Neural progenitor cell (in vitro differentiated cells): ENCODE measurements around the gene SLC6A5. TPM values are rescaled to one million over a fixed set of nuclear protein-coding genes. Genes with fewer than 3 reads are reported as not detected.
A peak's percentile ranks its signal among the peaks of the same experiment; 100 is the strongest.

Experiments used
- DNase-seq: peaks from one replicate; pipeline ENCODE4 v3.0.0-alpha.2; 2016; ENCODE audit warnings: low spot score
- H2AFZ ChIP-seq: fragments of 200-600 bp; sonication (generic); replicated peaks from 2 replicates; pipeline ENCODE4 v1.6.1; 2016; ENCODE audit warnings: antibody characterized with exemption
- H3F3A ChIP-seq: fragments of 200-600 bp; sonication (generic); 2 replicates; pipeline ENCODE4 v1.6.1; 2016; ENCODE audit warnings: antibody characterized with exemption, low read depth
- H3K27ac ChIP-seq: fragments of 200-600 bp; sonication (generic); 2 replicates; pipeline ENCODE4 v1.5.1; 2016; ENCODE audit warnings: mild to moderate bottlenecking
- H3K27me3 ChIP-seq: fragments of 200-600 bp; sonication (generic); 2 replicates; pipeline ENCODE4 v1.6.1; 2016; ENCODE audit warnings: mild to moderate bottlenecking, moderate library complexity
- H3K36me3 ChIP-seq: fragments of 200-600 bp; sonication (generic); 2 replicates; pipeline ENCODE4 v1.5.1; 2016
- H3K4me1 ChIP-seq: fragments of 200-600 bp; sonication (generic); 2 replicates; pipeline ENCODE4 v1.6.1; 2016; ENCODE audit warnings: mixed run types
- H3K4me2 ChIP-seq: fragments of 200-600 bp; sonication (generic); 2 replicates; pipeline ENCODE4 v1.6.1; 2016
- H3K4me3 ChIP-seq: fragments of 200-600 bp; sonication (generic); 2 replicates; pipeline ENCODE4 v1.5.1; 2016
- H3K79me2 ChIP-seq: fragments of 200-600 bp; sonication (generic); 2 replicates; pipeline ENCODE4 v1.6.1; 2016; ENCODE audit warnings: low read depth
- H3K9ac ChIP-seq: fragments of 200-600 bp; sonication (generic); 2 replicates; pipeline ENCODE4 v1.6.1; 2016
- H3K9me3 ChIP-seq: fragments of 200-600 bp; sonication (generic); 2 replicates; pipeline ENCODE4 v1.5.1; 2016; ENCODE audit warnings: low read depth
- H4K20me1 ChIP-seq: fragments of 200-600 bp; sonication (generic); 2 replicates; pipeline ENCODE4 v1.6.1; 2016; ENCODE audit warnings: low read depth
- H3K27ac Mint-ChIP-seq: 3 replicates; pipeline ENCODE4 v1.8.0; 2021; ENCODE audit warnings: mixed read lengths
- H3K27me3 Mint-ChIP-seq: 2 replicates; pipeline ENCODE4 v1.8.0; 2022; ENCODE audit warnings: low read depth, mild to moderate bottlenecking, inconsistent platforms, moderate library complexity, mixed read lengths; ENCODE audit not compliant: insufficient read depth
- H3K36me3 Mint-ChIP-seq: 3 replicates; pipeline ENCODE4 v1.8.0; 2021; ENCODE audit warnings: mixed read lengths
- H3K4me1 Mint-ChIP-seq: 3 replicates; pipeline ENCODE4 v1.8.0; 2021; ENCODE audit warnings: mixed read lengths
- H3K4me3 Mint-ChIP-seq: 3 replicates; pipeline ENCODE4 v1.8.0; 2021; ENCODE audit warnings: mild to moderate bottlenecking, moderate library complexity, mixed read lengths
- H3K9me3 Mint-ChIP-seq: 3 replicates; pipeline ENCODE4 v1.8.0; 2020; ENCODE audit warnings: mixed read lengths
- CTCF ChIP-seq: fragments of 200-600 bp; sonication (generic); IDR thresholded peaks from 2 replicates; pipeline ENCODE4 v1.5.1; 2017; ENCODE audit warnings: antibody characterized with exemption, mild to moderate bottlenecking
- EZH2 ChIP-seq: fragments of 200-600 bp; sonication (generic); IDR thresholded peaks from 2 replicates; pipeline ENCODE4 v1.6.1; 2017; ENCODE audit warnings: antibody characterized with exemption, mild to moderate bottlenecking, moderate library complexity
- EZH2phosphoT487 ChIP-seq: fragments of 200-600 bp; sonication (generic); IDR thresholded peaks from 2 replicates; pipeline ENCODE4 v1.6.1; 2017; ENCODE audit warnings: antibody characterized with exemption
- total RNA-seq: library from RNA; depleted of rRNA; stranded (reverse); fragments of >200 nt; gene quantifications from 2 replicates; pipeline ENCODE4 v1.2.3, GENCODE V29; 2015; ENCODE audit warnings: low replicate concordance

The SLC6A5 gene
- total RNA-seq, 1 donor from 2014 or later = not detected

GRCh38 chr11:20632169-20632532 is 32.7 kb downstream of the SLC6A5 start:
- Histone ChIP-seq H3K27me3 (no peaks in the 10 kb centered on the region), H2AFZ (no peak overlapping the region), H3K27ac (no peak overlapping the region), H3K9ac (no peak overlapping the region), H3K9me3 (no peaks in the 10 kb centered on the region), H3K36me3 (no peaks in the 10 kb centered on the region), H3K4me1 (peaks cover 7% of the 10 kb centered on the region), H3K4me2 (no peak overlapping the region), H3K4me3 (no peak overlapping the region), H3K79me2 (no peaks in the 10 kb centered on the region), H4K20me1 (no peaks in the 10 kb centered on the region), H3F3A (no peaks in the 10 kb centered on the region)
- Mint-ChIP-seq H3K36me3 (no peaks in the 10 kb centered on the region), H3K27ac (no peak overlapping the region), H3K4me1 (no peaks in the 10 kb centered on the region), H3K9me3 (peaks cover 5% of the 10 kb centered on the region), H3K4me3 (no peak overlapping the region), H3K27me3 (peaks cover 9% of the 10 kb centered on the region)
- no peak for DNase-seq
- TF ChIP-seq EZH2phosphoT487 (no peak), CTCF (no peak), EZH2 (no peak)

GRCh38 chr11:20634044-20634443 is 34.6 kb downstream of the SLC6A5 start:
- no peak overlapping the region for H3K27ac ChIP-seq
- H4K20me1 ChIP-seq = no peaks in the 10 kb centered on the region
- no peaks in the 10 kb centered on the region for H3K27me3 ChIP-seq
- no peaks in the 10 kb centered on the region for H3K9me3 ChIP-seq
- no peaks in the 10 kb centered on the region for H3K36me3 ChIP-seq
- Mint-ChIP-seq H3K9me3 (peaks cover 5% of the 10 kb centered on the region), H3K27me3 (peaks cover 9% of the 10 kb centered on the region), H3K4me3 (no peak overlapping the region), H3K36me3 (no peaks in the 10 kb centered on the region), H3K4me1 (no peaks in the 10 kb centered on the region), H3K27ac (no peak overlapping the region)
- no peak for TF ChIP-seq EZH2
- TF ChIP-seq CTCF = peak; percentile 15
- no peak overlapping the region for H3K4me2 ChIP-seq
- H2AFZ ChIP-seq = no peak overlapping the region
- no peaks in the 10 kb centered on the region for H3K79me2 ChIP-seq
- H3F3A ChIP-seq = no peaks in the 10 kb centered on the region
- H3K9ac ChIP-seq = no peak overlapping the region
- DNase-seq = no peak
- H3K4me3 ChIP-seq = no peak overlapping the region
- H3K4me1 ChIP-seq = peaks cover 7% of the 10 kb centered on the region

DNA sequence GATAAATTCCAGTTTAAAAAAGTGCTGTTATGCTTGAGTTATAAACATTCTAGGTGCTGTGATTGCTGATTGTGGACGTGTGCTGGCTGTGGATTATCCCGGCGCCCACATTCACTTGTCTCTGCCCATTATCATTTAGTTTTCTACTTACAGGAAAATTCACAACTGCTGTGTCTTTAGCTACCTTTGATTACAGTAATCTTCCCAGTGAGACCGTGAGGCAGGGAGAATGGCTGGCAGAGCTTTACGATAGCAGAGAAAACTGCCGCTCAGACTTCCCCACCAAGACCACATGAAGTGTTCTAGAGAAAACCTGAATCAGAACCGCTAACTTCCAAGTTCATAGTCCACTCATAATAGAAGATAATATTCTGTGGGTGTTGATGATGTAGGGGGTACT is 35.4 kb downstream of the SLC6A5 start:
- Histone ChIP-seq H3K9ac (no peak overlapping the region), H3K36me3 (no peaks in the 10 kb centered on the region), H3K79me2 (no peaks in the 10 kb centered on the region), H4K20me1 (no peaks in the 10 kb centered on the region), H2AFZ (no peak overlapping the region), H3K4me1 (peaks cover 7% of the 10 kb centered on the region), H3K4me3 (no peak overlapping the region), H3F3A (no peaks in the 10 kb centered on the region), H3K4me2 (no peak overlapping the region), H3K27me3 (no peaks in the 10 kb centered on the region), H3K27ac (no peak overlapping the region), H3K9me3 (no peaks in the 10 kb centered on the region)
- H3K9me3 Mint-ChIP-seq = peaks cover 5% of the 10 kb centered on the region
- no peak for DNase-seq
- H3K4me3 Mint-ChIP-seq = no peak overlapping the region
- TF ChIP-seq CTCF (no peak), EZH2 (no peak), EZH2phosphoT487 (no peak)
- no peaks in the 10 kb centered on the region for H3K4me1 Mint-ChIP-seq
- H3K36me3 Mint-ChIP-seq = no peaks in the 10 kb centered on the region
- H3K27me3 Mint-ChIP-seq = peaks cover 9% of the 10 kb centered on the region
- no peak overlapping the region for H3K27ac Mint-ChIP-seq

GRCh38 chr11:20638074-20638473 is 38.7 kb downstream of the SLC6A5 start:
- no peak overlapping the region for H3K4me3 ChIP-seq
- H3K4me2 ChIP-seq = no peak overlapping the region
- H3K27ac ChIP-seq = no peak overlapping the region
- H3K9me3 ChIP-seq = no peaks in the 10 kb centered on the region
- DNase-seq = no peak
- no peaks in the 10 kb centered on the region for H3K4me1 ChIP-seq
- H3K9ac ChIP-seq = no peak overlapping the region
- no peaks in the 10 kb centered on the region for H3F3A ChIP-seq
- Mint-ChIP-seq H3K27ac (no peak overlapping the region), H3K36me3 (no peaks in the 10 kb centered on the region), H3K27me3 (peaks cover 3% of the 10 kb centered on the region), H3K9me3 (peaks cover 6% of the 10 kb centered on the region), H3K4me3 (no peak overlapping the region), H3K4me1 (no peaks in the 10 kb centered on the region)
- H3K79me2 ChIP-seq = no peaks in the 10 kb centered on the region
- H2AFZ ChIP-seq = no peak overlapping the region
- H4K20me1 ChIP-seq = no peaks in the 10 kb centered on the region
- H3K27me3 ChIP-seq = no peaks in the 10 kb centered on the region
- no peaks in the 10 kb centered on the region for H3K36me3 ChIP-seq
- TF ChIP-seq EZH2phosphoT487 (no peak), CTCF (no peak), EZH2 (no peak)
